Stimulated activated CD8-positive, alpha-beta memory T cell treated with anti-CD3 and anti-CD28 coated beads, Interleukin-4, amount 100 ng/mL, for 48 hours (primary cell): ENCODE measurements around the gene MAGI2.
"Not testable (repeated sequence)": the region's sequence is repeated elsewhere in the genome, so short reads cannot be mapped to it uniquely, and the experiment has no call there.

Experiments
- DNase-seq: peaks from one replicate; pipeline ENCODE4 v3.0.0-alpha.2; 2020

Gene MAGI2

DNA sequence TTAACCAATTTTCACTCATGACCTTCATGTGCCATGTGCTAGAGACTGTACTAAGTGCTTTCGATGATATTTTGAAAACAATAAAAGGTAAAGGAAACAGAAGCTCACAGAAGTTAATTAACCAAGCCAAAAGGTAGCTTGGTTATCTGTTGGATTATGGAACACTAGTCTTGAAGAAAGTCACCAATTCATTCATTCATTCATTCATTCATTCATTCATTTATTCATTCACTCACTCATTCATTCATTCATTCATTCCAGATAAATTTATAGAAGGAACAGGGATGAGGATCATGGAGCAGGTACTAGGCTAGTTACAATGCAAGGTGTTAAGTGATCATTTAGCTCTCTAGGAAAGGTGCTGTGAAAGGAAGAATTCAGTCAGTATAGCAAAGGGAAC is 322.8 kb downstream of the MAGI2 start:
- DNase-seq = no peak

DNA sequence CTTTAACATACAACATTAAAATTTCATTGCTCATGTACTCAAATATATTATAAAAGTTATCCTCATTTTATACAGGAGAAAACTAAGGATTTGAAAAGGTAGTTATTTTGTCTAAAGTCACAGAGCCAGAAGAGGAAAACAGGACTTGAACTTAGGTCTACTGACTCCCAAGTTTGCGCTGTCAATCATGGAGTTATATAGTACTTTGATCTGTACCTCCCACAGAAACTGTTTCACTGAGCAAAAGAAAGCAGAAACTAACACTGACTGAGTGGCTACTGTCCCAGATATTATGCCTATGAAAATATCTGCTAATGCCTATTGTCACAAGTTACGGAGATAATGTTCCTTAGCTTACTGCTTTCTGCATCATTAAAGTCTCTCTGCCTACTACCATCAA is 329.1 kb downstream of the MAGI2 start:
- no peak for DNase-seq

GRCh38 chr7:79118143-79118542 is 335.3 kb downstream of the MAGI2 start:
- no peak for DNase-seq

- DNase-seq = no peak
Observed at GRCh38 chr7:79096361-79096805, 357.1 kb downstream of the MAGI2 start.

GRCh38 chr7:79093421-79093820 is 360.0 kb downstream of the MAGI2 start:
- DNase-seq = no peak

- no peak for DNase-seq
Observed at GRCh38 chr7:79091661-79092060, 361.8 kb downstream of the MAGI2 start.

GRCh38 chr7:79091011-79091410 is 362.5 kb downstream of the MAGI2 start:
- DNase-seq = no peak

DNA sequence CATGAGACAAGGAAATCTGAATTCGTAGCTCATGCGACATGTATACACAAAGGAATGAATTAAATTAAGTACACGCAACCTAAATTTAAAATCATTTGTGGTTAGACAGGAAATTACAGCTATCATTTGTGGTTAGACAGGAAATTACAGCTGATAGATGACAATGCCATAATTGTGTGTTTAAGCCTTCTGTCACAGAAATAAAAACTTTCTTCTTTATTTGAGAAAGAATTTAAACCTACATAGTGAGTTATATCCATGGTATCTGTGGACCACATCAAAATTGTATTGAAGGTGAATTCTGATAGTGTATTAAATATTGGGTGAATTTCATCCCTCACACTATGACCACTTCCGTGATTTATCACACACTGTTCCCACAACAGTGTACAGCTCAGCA is 362.9 kb downstream of the MAGI2 start:
- DNase-seq = no peak

- no peak for DNase-seq
Observed at GRCh38 chr7:79084423-79084822, 369.0 kb downstream of the MAGI2 start.

DNA sequence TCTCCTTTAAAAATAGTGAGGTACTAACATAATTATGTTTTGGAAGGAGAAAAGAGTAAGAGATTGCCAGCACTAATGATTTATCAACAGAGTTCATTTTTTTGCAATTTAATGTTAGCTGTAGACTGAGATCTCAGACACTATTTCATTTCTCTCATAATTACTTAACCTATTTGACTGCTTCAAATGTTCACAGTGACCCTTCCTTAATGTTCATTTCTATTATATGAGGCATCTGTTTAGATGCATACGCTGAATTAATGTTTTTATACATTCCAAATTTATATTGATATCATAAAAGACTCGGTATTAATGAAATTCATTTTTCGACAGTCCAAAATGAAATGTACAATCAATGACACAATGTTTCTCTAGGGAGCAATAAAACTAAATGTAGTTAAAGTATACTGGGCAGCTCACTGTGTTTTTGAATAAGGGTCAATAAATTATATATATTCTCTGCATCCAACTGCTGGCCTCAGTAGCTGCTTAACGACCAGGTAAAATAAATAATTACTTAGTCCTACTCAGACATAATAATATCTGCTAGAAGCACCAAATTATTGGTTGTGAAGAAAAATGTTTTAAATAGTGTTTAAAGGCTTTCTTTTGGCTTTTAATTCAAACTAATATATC is 373.4 kb downstream of the MAGI2 start:
- no peak for DNase-seq

- DNase-seq = no peak
Observed at GRCh38 chr7:79078273-79078672, 375.2 kb downstream of the MAGI2 start.

DNA sequence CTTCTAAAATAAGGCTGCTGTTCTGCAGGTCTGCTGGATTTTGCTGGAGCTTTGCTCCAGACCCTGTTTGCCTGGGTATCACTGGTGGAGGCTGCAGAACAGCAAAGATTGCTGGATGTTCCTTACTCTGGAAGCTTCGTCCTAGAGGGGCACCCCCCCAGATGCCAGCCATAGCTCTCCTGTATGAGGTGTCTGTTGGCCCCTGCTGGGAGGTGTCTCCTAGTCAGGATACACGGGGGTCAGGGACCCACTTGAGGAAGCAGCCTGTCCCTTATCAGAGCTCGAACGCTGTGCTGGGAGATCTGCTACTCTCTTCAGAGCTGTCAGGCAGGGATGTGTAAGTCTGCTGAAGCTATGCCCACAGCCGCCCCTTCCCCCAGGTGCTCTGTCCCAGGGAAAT is 382.3 kb downstream of the MAGI2 start:
- DNase-seq = not testable (repeated sequence)

- DNase-seq = no peak
Observed at GRCh38 chr7:79064187-79064823, 389.2 kb downstream of the MAGI2 start.

- no peak for DNase-seq
Observed at GRCh38 chr7:79063019-79063698, 390.3 kb downstream of the MAGI2 start.

DNA sequence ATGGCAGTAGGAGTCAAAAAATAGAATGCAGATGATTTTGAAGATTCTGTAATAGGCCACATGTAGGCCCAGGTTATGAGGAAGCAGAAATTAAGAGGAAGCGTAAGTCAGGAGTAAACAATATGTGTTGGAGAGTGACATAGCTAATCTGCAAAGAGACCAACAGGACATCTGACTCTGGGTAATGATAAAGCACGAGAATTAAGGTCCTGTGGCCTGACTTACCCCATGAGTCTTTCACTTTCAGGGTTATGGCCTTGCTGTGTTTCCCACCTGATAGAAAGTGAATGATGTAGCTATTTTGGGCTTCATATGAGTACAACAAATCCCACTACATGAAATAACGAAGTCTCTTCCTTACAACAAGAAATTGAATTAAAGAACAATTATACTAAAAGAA is 393.0 kb downstream of the MAGI2 start:
- no peak for DNase-seq

- DNase-seq = no peak
Observed at GRCh38 chr7:79055722-79056415, 397.6 kb downstream of the MAGI2 start.

- DNase-seq = no peak
Observed at GRCh38 chr7:79051915-79052314, 401.6 kb downstream of the MAGI2 start.

- DNase-seq = no peak
Observed at GRCh38 chr7:79050603-79051002, 402.9 kb downstream of the MAGI2 start.

- DNase-seq = no peak
Observed at GRCh38 chr7:79046061-79046460, 407.4 kb downstream of the MAGI2 start.

DNA sequence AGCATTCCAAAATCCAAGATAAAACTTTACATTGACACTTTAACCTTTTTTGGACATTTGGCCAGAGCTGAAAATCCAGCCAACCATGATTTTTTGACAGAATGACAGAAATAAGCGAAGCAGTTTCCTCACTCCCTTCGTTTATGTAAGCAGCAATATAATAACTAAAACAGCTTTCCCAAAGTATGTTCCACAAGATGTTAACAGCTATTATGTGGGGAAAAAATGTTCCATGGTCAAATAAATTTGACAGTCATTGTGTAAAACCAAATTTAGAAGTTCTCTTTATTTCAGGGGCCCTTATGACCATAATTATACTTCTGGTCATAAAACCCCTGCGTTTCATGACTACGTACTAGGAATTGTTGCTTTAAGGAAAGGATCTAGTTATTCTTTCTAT is 416.5 kb downstream of the MAGI2 start:
- DNase-seq = no peak

DNA sequence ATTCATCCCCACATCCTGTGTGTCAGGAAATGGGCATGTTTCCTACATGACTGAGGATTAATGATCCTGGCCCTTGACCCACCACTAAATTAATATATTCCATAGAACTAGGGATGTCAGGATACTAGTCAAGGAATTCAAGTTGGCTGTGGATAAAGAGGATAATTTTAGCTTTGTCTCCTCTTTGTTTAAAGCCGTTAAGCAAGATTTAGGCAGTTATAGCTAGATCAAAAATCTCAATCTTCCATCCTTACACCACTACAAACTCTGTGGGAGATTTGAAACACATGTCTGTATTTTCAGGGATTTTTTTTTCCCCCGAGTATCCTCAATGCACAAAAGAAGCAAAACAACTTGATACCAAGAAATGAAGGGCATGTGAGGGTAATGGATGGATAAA is 417.1 kb downstream of the MAGI2 start:
- DNase-seq = no peak

DNA sequence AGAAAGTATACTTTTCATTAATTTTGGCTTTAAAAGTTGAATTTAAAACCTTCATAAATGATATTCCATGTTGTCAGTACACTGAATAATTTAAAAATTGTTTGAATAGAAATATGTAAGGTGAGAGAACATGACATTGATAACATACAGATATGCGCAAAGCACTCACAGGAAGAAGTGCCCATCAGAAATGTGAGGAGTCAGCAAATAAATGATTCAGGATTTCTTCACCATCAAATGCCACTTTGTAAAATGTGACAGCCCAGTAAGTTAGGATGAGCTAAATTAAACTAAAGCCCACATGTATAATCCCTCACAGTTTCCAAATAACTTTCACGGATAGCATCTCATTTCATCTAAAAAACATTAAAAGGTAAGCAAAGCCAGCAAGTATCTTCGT is 417.6 kb downstream of the MAGI2 start:
- DNase-seq = no peak

GRCh38 chr7:79034730-79035129 is 418.7 kb downstream of the MAGI2 start:
- no peak for DNase-seq

- not testable (repeated sequence) for DNase-seq
Observed at GRCh38 chr7:79019711-79020110, 433.8 kb downstream of the MAGI2 start.
